Kasumi-1 (cell line): ENCODE measurements around the gene RPS27.

Experiments used
- DNase-seq, 2 experiments: peaks; one replicate each; lab custom pipeline; 2025; lab: John Stamatoyannopoulos, UW

The RPS27 gene

GRCh38 chr1:153990468-153991150, at the start of gene RPS27:
RPS27 (plus strand) TSS chr1:153990762; CDS start chr1:153990797, 35 bp downstream.
- peak; percentile 98 to 99 for DNase-seq

GRCh38 chr1:153941826-153942725, 48.5 kb upstream of the RPS27 start:
- no peak for DNase-seq

- no peak for DNase-seq
Measured at GRCh38 chr1:153942766-153943549, 47.6 kb upstream of the RPS27 start.

- DNase-seq, result no peak
Measured at GRCh38 chr1:153944005-153944826, 46.3 kb upstream of the RPS27 start.

GRCh38 chr1:153944827-153945117, 45.8 kb upstream of the RPS27 start:
- DNase-seq, result no peak

GRCh38 chr1:153945131-153945794, 45.3 kb upstream of the RPS27 start:
- peak; percentile 92 to 93 for DNase-seq

GRCh38 chr1:153945795-153946621, 44.6 kb upstream of the RPS27 start:
- DNase-seq, result peak; percentile 87 to 91

GRCh38 chr1:153946622-153947241, 43.8 kb upstream of the RPS27 start, which contains the start of gene DENND4B:
DENND4B (minus strand) TSS chr1:153946718; CDS start chr1:153944374, 2,344 bp downstream.
- peak; percentile 61 to 71 for DNase-seq

GRCh38 chr1:153951183-153951582, 39.4 kb upstream of the RPS27 start:
- no peak for DNase-seq

GRCh38 chr1:153951801-153952200, 38.8 kb upstream of the RPS27 start:
- DNase-seq, result no peak

GRCh38 chr1:153953859-153954365, 36.6 kb upstream of the RPS27 start:
- no peak for DNase-seq

GRCh38 chr1:153954826-153955225, 35.7 kb upstream of the RPS27 start:
- no peak for DNase-seq

- no peak for DNase-seq
Measured at GRCh38 chr1:153956997-153957715, 33.4 kb upstream of the RPS27 start.

- DNase-seq, result peak; percentile 46
Measured at GRCh38 chr1:153957744-153958110, 32.8 kb upstream of the RPS27 start.

- peak; percentile 100 for DNase-seq
Measured at GRCh38 chr1:153958111-153958960, 32.2 kb upstream of the RPS27 start, which contains the start of gene CRTC2. CRTC2 (minus strand) TSS chr1:153958612; CDS start chr1:153958497, 115 bp downstream.

- DNase-seq, result no peak
Measured at GRCh38 chr1:153958961-153959260, 31.7 kb upstream of the RPS27 start.

GRCh38 chr1:153959454-153959853, 31.1 kb upstream of the RPS27 start:
- no peak for DNase-seq

GRCh38 chr1:153960206-153960605, 30.4 kb upstream of the RPS27 start:
- no peak for DNase-seq
